Tibial nerve (tissue), 3 donors: ENCODE data around the gene GOLGA6L25.
"Not testable (repeated sequence)": the region's sequence is repeated elsewhere in the genome, so short reads cannot be mapped to it uniquely, and the experiment has no call there.

Experiments used
- POLR2A ChIP-seq, 2 donors: fragments of 450-650 bp; IDR thresholded peaks; one replicate each; pipeline ENCODE4 v1.6.1; 2017; ENCODE audit warnings: antibody characterized with exemption in 2 of 2, mild to moderate bottlenecking in 2 of 2, moderate library complexity in 2 of 2
- TF ChIP-seq, protein P1 (sequence below), 5 experiments: fragments of 200-600 bp in 3 of 5; fragments of 450-650 bp in 2 of 5; sonication (generic) in 3 of 5; IDR thresholded peaks; one replicate each; pipeline ENCODE4 v1.5.1; 2016 to 2019; ENCODE audit warnings: antibody characterized with exemption in 5 of 5, mild to moderate bottlenecking in 3 of 5, moderate library complexity in 2 of 5

DNA sequence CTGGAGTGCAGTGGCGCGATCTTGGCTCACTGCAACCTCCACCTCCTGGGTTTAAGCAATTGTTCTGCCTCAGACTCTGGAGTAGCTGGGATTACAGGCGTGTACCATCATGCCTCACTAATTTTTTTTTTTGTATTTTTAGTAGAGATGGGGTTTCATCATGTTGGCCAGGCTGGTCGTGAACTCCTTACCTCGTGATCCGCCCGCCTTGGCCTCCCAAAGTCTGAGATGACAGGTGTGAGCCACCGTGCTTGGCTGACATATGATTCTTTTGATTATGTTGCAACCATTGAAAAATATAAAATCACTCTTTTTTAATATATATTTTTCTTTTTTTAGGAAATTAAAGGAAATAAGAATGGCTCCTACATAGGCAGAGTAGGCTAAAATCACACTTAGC lies 44.8 kb downstream of the GOLGA6L25 start:
- TF ChIP-seq, protein P1, sequence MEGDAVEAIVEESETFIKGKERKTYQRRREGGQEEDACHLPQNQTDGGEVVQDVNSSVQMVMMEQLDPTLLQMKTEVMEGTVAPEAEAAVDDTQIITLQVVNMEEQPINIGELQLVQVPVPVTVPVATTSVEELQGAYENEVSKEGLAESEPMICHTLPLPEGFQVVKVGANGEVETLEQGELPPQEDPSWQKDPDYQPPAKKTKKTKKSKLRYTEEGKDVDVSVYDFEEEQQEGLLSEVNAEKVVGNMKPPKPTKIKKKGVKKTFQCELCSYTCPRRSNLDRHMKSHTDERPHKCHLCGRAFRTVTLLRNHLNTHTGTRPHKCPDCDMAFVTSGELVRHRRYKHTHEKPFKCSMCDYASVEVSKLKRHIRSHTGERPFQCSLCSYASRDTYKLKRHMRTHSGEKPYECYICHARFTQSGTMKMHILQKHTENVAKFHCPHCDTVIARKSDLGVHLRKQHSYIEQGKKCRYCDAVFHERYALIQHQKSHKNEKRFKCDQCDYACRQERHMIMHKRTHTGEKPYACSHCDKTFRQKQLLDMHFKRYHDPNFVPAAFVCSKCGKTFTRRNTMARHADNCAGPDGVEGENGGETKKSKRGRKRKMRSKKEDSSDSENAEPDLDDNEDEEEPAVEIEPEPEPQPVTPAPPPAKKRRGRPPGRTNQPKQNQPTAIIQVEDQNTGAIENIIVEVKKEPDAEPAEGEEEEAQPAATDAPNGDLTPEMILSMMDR (IDR thresholded peaks at IDR 0.05): not testable (repeated sequence)
- TF ChIP-seq POLR2A (IDR thresholded peaks at IDR 0.05): not testable (repeated sequence)
